IPS DF 6.9 (cell line): ENCODE results near the gene CCR6.
A peak's percentile ranks its signal among the peaks of the same experiment; 100 is the strongest.

ENCODE experiments used
- DNase-seq: peaks from one replicate; pipeline ENCODE4 v3.0.0-alpha.2; 2013; ENCODE audit warnings: low read depth, low spot score
- H3K27ac ChIP-seq: one replicate; pipeline ENCODE4 v1.5.1; 2013; ENCODE audit warnings: low read length, control low read depth
- H3K27me3 ChIP-seq: 2 replicates; pipeline ENCODE4 v1.6.1; 2013; ENCODE audit warnings: mild to moderate bottlenecking, low read length; ENCODE audit not compliant: control insufficient read depth, insufficient read depth
- H3K36me3 ChIP-seq: 2 replicates; pipeline ENCODE4 v1.6.1; 2013; ENCODE audit warnings: low read length; ENCODE audit not compliant: control insufficient read depth, insufficient read depth
- H3K4me1 ChIP-seq: 2 replicates; pipeline ENCODE4 v1.6.1; 2013; ENCODE audit warnings: low read length; ENCODE audit not compliant: control insufficient read depth, insufficient read depth
- H3K4me3 ChIP-seq: 2 replicates; pipeline ENCODE4 v1.5.1; 2013; ENCODE audit warnings: mild to moderate bottlenecking, low read length
- H3K9me3 ChIP-seq: 2 replicates; pipeline ENCODE4 v1.6.1; 2013; ENCODE audit warnings: low read length, inconsistent platforms; ENCODE audit not compliant: control insufficient read depth, insufficient read depth
- WGBS: extraction: QIAGEN DNeasy Blood & Tissue Kit; methylation state at CpG from one replicate; pipeline ENCODE4 v1.1.7; 2013; ENCODE audit warnings: mixed read lengths, missing lambda C conversion rate; ENCODE audit not compliant: insufficient read length, insufficient coverage; 5-methylcytosine and 5-hydroxymethylcytosine counted together

CCR6 gene

DNA sequence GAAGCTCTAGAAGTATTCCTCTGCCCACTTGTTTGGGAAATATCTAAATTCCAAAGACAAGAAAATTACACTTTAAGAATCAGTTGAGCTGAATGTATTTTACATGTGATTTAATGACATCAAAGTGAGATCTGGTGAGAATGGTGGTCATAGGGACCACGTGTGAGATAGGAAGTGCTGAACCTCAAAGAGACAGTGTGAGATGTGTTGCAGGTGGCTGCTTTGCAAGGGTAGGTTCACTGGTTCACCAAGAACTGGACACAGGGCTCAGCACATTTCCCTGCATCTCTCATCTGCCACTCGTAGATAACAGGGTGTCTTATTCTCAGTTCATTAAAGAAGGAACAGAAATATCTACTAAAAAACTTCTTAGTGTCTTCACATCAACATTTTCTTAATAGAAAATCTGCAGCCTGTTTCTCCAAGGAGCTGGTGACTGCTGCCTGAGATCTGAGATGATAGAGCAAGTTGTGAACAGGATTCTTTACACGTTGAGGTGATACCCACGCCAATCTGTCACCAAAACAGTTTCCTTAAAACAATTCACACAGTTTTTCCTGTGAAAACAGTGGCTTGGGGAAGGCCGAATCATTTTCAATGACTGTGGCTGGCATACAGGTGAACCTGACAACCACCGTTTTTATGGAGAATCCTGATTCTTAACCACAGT lies 7.2 kb downstream of the CCR6 start:
- Histone ChIP-seq H3K27ac (no peak overlapping the region), H3K27me3 (no peaks in the 10 kb centered on the region), H3K4me1 (no peaks in the 10 kb centered on the region), H3K9me3 (no peaks in the 10 kb centered on the region), H3K36me3 (no peaks in the 10 kb centered on the region; the same call in 1 of the 2 replicates), H3K4me3 (no peak overlapping the region)
- no peak for DNase-seq
- WGBS, result no CpG with 5 or more reads among the region's 6 CpGs

DNA sequence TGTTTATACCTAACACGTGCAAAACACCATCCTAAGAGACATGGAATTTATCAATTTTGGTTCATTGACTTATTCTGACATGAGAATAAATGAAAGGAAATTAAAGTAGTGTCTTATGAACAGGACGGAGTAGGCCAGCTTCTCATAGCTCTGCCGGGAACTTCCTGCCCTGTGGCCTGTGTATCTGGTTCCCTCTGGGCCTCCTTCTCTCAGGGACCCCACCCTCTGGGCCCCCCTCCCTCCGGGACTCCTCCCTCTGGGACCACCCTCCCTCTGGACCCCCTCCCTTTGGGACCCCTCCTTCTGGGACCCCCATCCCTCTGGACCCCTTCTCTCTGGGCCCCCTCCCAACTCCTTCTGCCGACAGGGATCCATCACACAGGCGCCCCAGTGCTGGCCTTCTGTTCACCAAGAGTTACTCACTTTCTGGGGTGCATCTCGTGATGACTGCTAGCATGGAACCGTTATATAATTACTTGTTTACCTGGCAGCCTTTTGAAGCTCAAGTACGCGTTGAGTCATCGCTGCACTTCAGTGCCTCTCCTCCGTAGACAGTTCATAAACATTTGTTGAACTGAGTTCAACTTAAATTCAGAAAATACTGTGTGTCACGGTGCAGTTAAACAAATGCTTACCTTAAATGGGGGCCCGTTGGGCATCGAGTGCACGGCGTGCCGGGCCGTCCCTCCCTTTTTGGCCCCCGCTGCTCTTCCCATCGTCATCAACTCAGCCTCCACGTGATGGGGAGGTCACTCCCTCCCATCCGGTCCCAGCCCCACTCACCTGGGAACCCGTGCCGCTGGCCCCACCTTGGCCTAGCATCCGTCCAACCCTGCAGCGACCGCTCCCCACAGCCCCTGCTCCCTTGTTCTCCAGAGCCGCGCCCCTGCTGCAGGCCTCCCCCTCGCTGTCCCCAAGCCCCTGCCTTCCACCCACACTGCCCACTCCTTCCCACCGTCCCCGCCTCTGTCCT lies 8.1 kb downstream of the CCR6 start:
- Histone ChIP-seq H3K27ac (no peak overlapping the region), H3K27me3 (no peaks in the 10 kb centered on the region), H3K9me3 (no peaks in the 10 kb centered on the region), H3K4me3 (no peak overlapping the region), H3K4me1 (no peaks in the 10 kb centered on the region), H3K36me3 (no peaks in the 10 kb centered on the region; the same call in 1 of the 2 replicates)
- DNase-seq, result no peak
- no CpG with 5 or more reads among the region's 33 CpGs for WGBS

- Histone ChIP-seq H3K4me1 (no peaks in the 10 kb centered on the region), H3K9me3 (no peaks in the 10 kb centered on the region), H3K27ac (no peak overlapping the region), H3K36me3 (no peaks in the 10 kb centered on the region; the same call in 1 of the 2 replicates), H3K27me3 (no peaks in the 10 kb centered on the region), H3K4me3 (no peak overlapping the region)
- DNase-seq, result no peak
- WGBS, result no CpG with 5 or more reads among the region's 23 CpGs
Observed at GRCh38 chr6:167134448-167135328, 11.8 kb downstream of the CCR6 start.

GRCh38 chr6:167136376-167136775 lies 13.5 kb downstream of the CCR6 start:
- H3K36me3 ChIP-seq, result no peaks in the 10 kb centered on the region; the same call in 1 of the 2 replicates
- H3K4me3 ChIP-seq, result no peak overlapping the region
- no CpG with 5 or more reads among the region's 13 CpGs for WGBS
- no peak for DNase-seq
- no peak overlapping the region for H3K27ac ChIP-seq
- H3K27me3 ChIP-seq, result no peaks in the 10 kb centered on the region
- peaks cover 2% of the 10 kb centered on the region; the same call in 1 of the 2 replicates for H3K4me1 ChIP-seq
- H3K9me3 ChIP-seq, result no peaks in the 10 kb centered on the region

- Histone ChIP-seq H3K27ac (no peak overlapping the region), H3K4me1 (peaks cover 2% of the 10 kb centered on the region; the same call in 1 of the 2 replicates), H3K36me3 (no peaks in the 10 kb centered on the region), H3K4me3 (no peak overlapping the region), H3K27me3 (no peaks in the 10 kb centered on the region), H3K9me3 (no peaks in the 10 kb centered on the region)
- whole genome bisulfite sequencing, result no CpG with 5 or more reads among the region's 10 CpGs
- no peak for DNase-seq
Observed at GRCh38 chr6:167137081-167137480, 14.2 kb downstream of the CCR6 start.

- H3K27me3 ChIP-seq, result no peaks in the 10 kb centered on the region
- peaks cover 2% of the 10 kb centered on the region; the same call in 1 of the 2 replicates for H3K4me1 ChIP-seq
- no peak overlapping the region for H3K4me3 ChIP-seq
- 100% methylated on average over 1 of the region's 6 CpGs for WGBS
- H3K36me3 ChIP-seq, result no peaks in the 10 kb centered on the region
- no peaks in the 10 kb centered on the region for H3K9me3 ChIP-seq
- no peak for DNase-seq
- H3K27ac ChIP-seq, result no peak overlapping the region
Observed at GRCh38 chr6:167137881-167138280, 15.0 kb downstream of the CCR6 start.

GRCh38 chr6:167139761-167140160 lies 16.9 kb downstream of the CCR6 start:
- peaks cover 2% of the 10 kb centered on the region; the same call in 1 of the 2 replicates for H3K4me1 ChIP-seq
- whole genome bisulfite sequencing, result no CpG with 5 or more reads among the region's 4 CpGs
- no peaks in the 10 kb centered on the region for H3K27me3 ChIP-seq
- no peaks in the 10 kb centered on the region for H3K36me3 ChIP-seq
- no peak overlapping the region for H3K27ac ChIP-seq
- H3K9me3 ChIP-seq, result no peaks in the 10 kb centered on the region
- DNase-seq, result no peak
- H3K4me3 ChIP-seq, result no peak overlapping the region

GRCh38 chr6:167140589-167141474 lies 17.9 kb downstream of the CCR6 start:
- Histone ChIP-seq H3K27me3 (no peaks in the 10 kb centered on the region), H3K27ac (no peak overlapping the region), H3K9me3 (no peaks in the 10 kb centered on the region), H3K4me1 (peaks cover 2% of the 10 kb centered on the region; the same call in 1 of the 2 replicates), H3K4me3 (no peak overlapping the region), H3K36me3 (no peaks in the 10 kb centered on the region)
- no CpG with 5 or more reads among the region's 10 CpGs for WGBS
- no peak for DNase-seq

DNA sequence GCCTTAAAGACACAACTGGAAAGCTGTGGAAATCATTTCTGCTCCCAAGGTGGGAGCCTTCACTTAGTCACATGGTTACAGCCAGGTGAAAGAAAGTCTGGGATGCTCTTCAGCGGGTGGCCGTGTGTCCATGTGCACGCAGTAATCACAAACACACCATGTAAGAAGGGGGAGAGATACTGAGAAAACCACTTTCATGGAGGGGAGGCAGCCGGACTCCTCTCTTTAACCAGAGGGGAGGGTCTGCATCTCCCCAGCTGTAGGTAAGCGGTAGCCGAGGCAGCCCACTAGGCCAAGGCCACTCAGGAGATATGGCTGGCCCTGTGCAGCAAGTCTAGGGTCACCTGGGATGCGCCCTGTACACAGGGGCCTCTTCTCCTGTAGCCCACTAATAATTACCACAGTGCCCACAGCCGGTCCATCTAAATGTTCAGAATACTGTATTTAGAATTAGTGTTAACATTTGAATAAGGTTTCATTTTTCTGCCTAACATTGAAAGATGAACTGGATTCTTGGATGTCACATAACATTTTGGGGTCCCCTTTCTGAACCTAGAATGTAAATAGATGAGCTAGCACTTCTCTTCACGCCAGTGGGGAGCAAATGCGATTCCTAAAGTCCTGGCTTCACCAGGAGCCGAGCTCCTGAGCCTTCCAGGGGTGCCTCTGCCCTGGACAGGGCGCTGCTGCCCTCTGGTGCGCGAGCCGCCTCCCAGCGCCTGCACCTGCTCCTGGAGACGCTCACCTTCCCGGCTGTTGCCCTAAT lies 19.0 kb downstream of the CCR6 start:
- peak; percentile 48 for DNase-seq
- H3K9me3 ChIP-seq, result no peaks in the 10 kb centered on the region
- no peak overlapping the region for H3K4me3 ChIP-seq
- peaks cover 2% of the 10 kb centered on the region; the same call in 1 of the 2 replicates for H3K4me1 ChIP-seq
- H3K27ac ChIP-seq, result no peak overlapping the region
- no peaks in the 10 kb centered on the region for H3K27me3 ChIP-seq
- no CpG with 5 or more reads among the region's 18 CpGs for WGBS
- no peaks in the 10 kb centered on the region for H3K36me3 ChIP-seq
